ENCODE results near the gene MAPK8. TPM values are rescaled to one million over a fixed set of nuclear protein-coding genes. Genes with fewer than 3 reads are reported as not detected.

Gene MAPK8
- polyA plus RNA-seq, 1 of the 3 experiments (the other 2 are of a cell fraction), result 26.4 TPM

- no peak for TF ChIP-seq REST (IDR thresholded peaks at IDR 0.05; ENCODE audit: low read depth, low read length)
- no peak for TF ChIP-seq RCOR1 (IDR thresholded peaks at IDR 0.05; ENCODE audit: low read length)
- no peak for TF ChIP-seq YY1 (IDR thresholded peaks at IDR 0.05; ENCODE audit: low read depth)
- no peak for TF ChIP-seq GATA2 (CRISPR knock-in tag; IDR thresholded peaks at IDR 0.05)
- no peak for TF ChIP-seq TEAD4 (IDR thresholded peaks at IDR 0.05; ENCODE audit: borderline replicate concordance, insufficient read depth)
- TF ChIP-seq MXI1 (IDR thresholded peaks at IDR 0.05; ENCODE audit: low read depth, low read length), result no peak
Observed at GRCh38 chr10:48423884-48424283, 117.4 kb downstream of the MAPK8 start (continued).

GRCh38 chr10:48428896-48429295, 122.4 kb downstream of the MAPK8 start:
- Histone ChIP-seq H3K9ac (no peak overlapping the region), H3K4me1 (ENCODE audit: control insufficient read depth in 1 of 2, insufficient read depth in 2 of 2, low read depth in 1 of 2, low read length in 1 of 2) (no peaks in the 10 kb centered on the region; a peak in 1 of 4 replicates), H3K9me2 (no peaks in the 10 kb centered on the region), H3K4me2 (no peak overlapping the region), H4K20me1 (ENCODE audit: insufficient read depth) (no peaks in the 10 kb centered on the region), H3F3A (replicated peaks; ENCODE audit: insufficient read depth) (peaks cover 6% of the 10 kb centered on the region), H3K36me3 (replicated peaks in 1 of 2; ENCODE audit: control insufficient read depth in 1 of 2, insufficient read depth in 2 of 2, low read length in 1 of 2) (peaks cover 53 to 67% of the 10 kb centered on the region in 2 experiments), H3K27me3 (ENCODE audit: insufficient read depth) (no peaks in the 10 kb centered on the region), H3K27ac (ENCODE audit: low read depth in 2 of 2, low read length in 1 of 2) (no peak overlapping the region), H3K9me3 (no peaks in the 10 kb centered on the region), H3K4me3 (ENCODE audit: low read depth in 2 of 2, low read length in 1 of 2) (no peak overlapping the region), H2AFZ (ENCODE audit: low read depth) (no peak overlapping the region), H3K79me2 (ENCODE audit: insufficient read depth) (no peaks in the 10 kb centered on the region; the same call in 1 of the 2 replicates)
- POLR2A ChIA-PET, result no interaction called here
- no peak for DNase-seq
- TF ChIP-seq ZBTB33 (IDR thresholded peaks at IDR 0.05; ENCODE audit: borderline replicate concordance, low read depth), result no peak
- TF ChIP-seq NFIC (IDR thresholded peaks at IDR 0.05; ENCODE audit: borderline replicate concordance), result no peak
- no peak for TF ChIP-seq SMC3 (IDR thresholded peaks at IDR 0.05; ENCODE audit: low read depth, low read length)
- no peak for TF ChIP-seq TCF12 (IDR thresholded peaks at IDR 0.05)
- no peak for TF ChIP-seq NRF1 (IDR thresholded peaks at IDR 0.05; ENCODE audit: low read depth, low read length)
- 95% methylated on average over 3 of the region's 3 CpGs for WGBS (ENCODE audit: low lambda C conversion rate)
- CTCF ChIA-PET, result no interaction called here

- Histone ChIP-seq H3F3A (replicated peaks; ENCODE audit: insufficient read depth) (peaks cover 6% of the 10 kb centered on the region), H3K4me1 (ENCODE audit: control insufficient read depth in 1 of 2, insufficient read depth in 2 of 2, low read depth in 1 of 2, low read length in 1 of 2) (no peaks in the 10 kb centered on the region), H4K20me1 (ENCODE audit: insufficient read depth) (no peaks in the 10 kb centered on the region), H2AFZ (ENCODE audit: low read depth) (no peak overlapping the region), H3K27ac (ENCODE audit: low read depth in 2 of 2, low read length in 1 of 2) (no peak overlapping the region), H3K9me3 (no peaks in the 10 kb centered on the region), H3K4me2 (no peak overlapping the region), H3K36me3 (replicated peaks in 1 of 2; ENCODE audit: control insufficient read depth in 1 of 2, insufficient read depth in 2 of 2, low read length in 1 of 2) (peaks cover 56 to 68% of the 10 kb centered on the region in 2 experiments), H3K9ac (no peak overlapping the region), H3K79me2 (ENCODE audit: insufficient read depth) (no peaks in the 10 kb centered on the region; the same call in 1 of the 2 replicates), H3K27me3 (ENCODE audit: insufficient read depth) (no peaks in the 10 kb centered on the region), H3K9me2 (no peaks in the 10 kb centered on the region), H3K4me3 (ENCODE audit: low read depth in 2 of 2, low read length in 1 of 2) (no peak overlapping the region)
- ChIA-PET POLR2A (no interaction called here), CTCF (no interaction called here)
- no peak for TF ChIP-seq YY1 (IDR thresholded peaks at IDR 0.05; ENCODE audit: low read depth)
- no peak for TF ChIP-seq ZBTB33 (IDR thresholded peaks at IDR 0.05; ENCODE audit: borderline replicate concordance, low read depth)
- TF ChIP-seq GATA2 (CRISPR knock-in tag; IDR thresholded peaks at IDR 0.05), result no peak
- no peak for TF ChIP-seq POLR2AphosphoS5 (IDR thresholded peaks at IDR 0.05; ENCODE audit: low read depth, low read length)
- no peak for TF ChIP-seq RXRA (IDR thresholded peaks at IDR 0.05; ENCODE audit: borderline replicate concordance, low read depth)
- no peak for TF ChIP-seq IRF3 (IDR thresholded peaks at IDR 0.05; ENCODE audit: low read depth, low read length)
- TF ChIP-seq RFX5 (IDR thresholded peaks at IDR 0.05; ENCODE audit: low read length), result no peak
- no peak for TF ChIP-seq TEAD4 (IDR thresholded peaks at IDR 0.05; ENCODE audit: borderline replicate concordance, insufficient read depth)
- no peak for TF ChIP-seq GABPA (IDR thresholded peaks at IDR 0.05; ENCODE audit: low read depth)
- TF ChIP-seq TAF1 (IDR thresholded peaks at IDR 0.05; ENCODE audit: borderline replicate concordance, low read depth, low read length), result no peak
- no peak for DNase-seq
- WGBS (ENCODE audit: low lambda C conversion rate), result 90% methylated on average over 1 of the region's 1 CpG
Observed at GRCh38 chr10:48429309-48429708, 122.8 kb downstream of the MAPK8 start.
